NCI-H345 treated with DMSO at 0.1 percent for 48 hours (cell line): ENCODE measurements around the gene NDUFA13.

ENCODE experiments used
- DNase-seq: peaks from one replicate; lab custom pipeline; 2025; ENCODE audit not compliant: unreplicated experiment; lab: John Stamatoyannopoulos, UW

The NDUFA13 gene

GRCh38 chr19:19488875-19489690 lies 26.9 kb upstream of the NDUFA13 start:
- peak; percentile 47 for DNase-seq

- DNase-seq: no peak
These were observed 26.2 kb upstream of the NDUFA13 start for GRCh38 chr19:19489804-19490204.

- DNase-seq: peak; percentile 61
These were observed 25.6 kb upstream of the NDUFA13 start for GRCh38 chr19:19490214-19490968.

GRCh38 chr19:19491321-19492025 lies 24.6 kb upstream of the NDUFA13 start:
- DNase-seq: no peak

GRCh38 chr19:19492026-19492610 lies 23.9 kb upstream of the NDUFA13 start:
- no peak for DNase-seq

- no peak for DNase-seq
These were observed 22.0 kb upstream of the NDUFA13 start for GRCh38 chr19:19493841-19494546.

- no peak for DNase-seq
These were observed 20.1 kb upstream of the NDUFA13 start for GRCh38 chr19:19495614-19496603.

GRCh38 chr19:19498255-19498991 lies 17.6 kb upstream of the NDUFA13 start:
- no peak for DNase-seq

- DNase-seq: no peak
These were observed 16.6 kb upstream of the NDUFA13 start for GRCh38 chr19:19499272-19499995.

GRCh38 chr19:19500975-19501644 lies 14.9 kb upstream of the NDUFA13 start:
- no peak for DNase-seq

GRCh38 chr19:19501798-19502197 lies 14.2 kb upstream of the NDUFA13 start:
- DNase-seq: no peak

- no peak for DNase-seq
These were observed 13.7 kb upstream of the NDUFA13 start for GRCh38 chr19:19502281-19502680.

- no peak for DNase-seq
These were observed 13.0 kb upstream of the NDUFA13 start for GRCh38 chr19:19502808-19503602.

- no peak for DNase-seq
These were observed 11.0 kb upstream of the NDUFA13 start for GRCh38 chr19:19504754-19505668.

- no peak for DNase-seq
These were observed 10.2 kb upstream of the NDUFA13 start for GRCh38 chr19:19505669-19506326.
